Ishikawa (cell line): ENCODE data around the gene EPB42.

Source experiments
- CEBPB ChIP-seq: IDR thresholded peaks from 2 replicates; pipeline ENCODE4 v1.6.1; 2012
- CREB1 ChIP-seq: IDR thresholded peaks from 2 replicates; pipeline ENCODE4 v1.6.1; 2012; ENCODE audit warnings: low read depth
- EGR1 ChIP-seq: IDR thresholded peaks from 2 replicates; pipeline ENCODE4 v1.6.1; 2012
- EP300 ChIP-seq: IDR thresholded peaks from 2 replicates; pipeline ENCODE4 v1.6.1; 2012; ENCODE audit warnings: borderline replicate concordance
- FOXM1 ChIP-seq: IDR thresholded peaks from 2 replicates; pipeline ENCODE4 v1.6.1; 2012; ENCODE audit warnings: low read depth, borderline replicate concordance
- MAX ChIP-seq: IDR thresholded peaks from 2 replicates; pipeline ENCODE4 v1.6.1; 2012
- NFIC ChIP-seq: IDR thresholded peaks from 2 replicates; pipeline ENCODE4 v1.6.1; 2012
- RAD21 ChIP-seq: IDR thresholded peaks from 2 replicates; pipeline ENCODE4 v1.6.1; 2012; ENCODE audit warnings: low read depth
- REST ChIP-seq: IDR thresholded peaks from 2 replicates; pipeline ENCODE4 v1.6.1; 2012; ENCODE audit warnings: low read depth, mild to moderate bottlenecking
- TAF1 ChIP-seq: IDR thresholded peaks from 2 replicates; pipeline ENCODE4 v1.6.1; 2012; ENCODE audit warnings: low read depth, mild to moderate bottlenecking
- TCF12 ChIP-seq: IDR thresholded peaks from 2 replicates; pipeline ENCODE4 v1.6.1; 2012; ENCODE audit warnings: low read depth
- TEAD4 ChIP-seq: IDR thresholded peaks from 2 replicates; pipeline ENCODE4 v1.6.1; 2012
- USF1 ChIP-seq: IDR thresholded peaks from 2 replicates; pipeline ENCODE4 v1.6.1; 2012
- YY1 ChIP-seq: IDR thresholded peaks from 2 replicates; pipeline ENCODE4 v1.6.1; 2012; ENCODE audit warnings: low read depth
- ZBTB7A ChIP-seq: IDR thresholded peaks from 2 replicates; pipeline ENCODE4 v1.6.1; 2012; ENCODE audit warnings: low read depth

The EPB42 gene

GRCh38 chr15:43244092-43244491 is 23.3 kb upstream of the EPB42 start:
- no peak for TF ChIP-seq RAD21
- TF ChIP-seq REST = no peak
- TF ChIP-seq TAF1 = no peak
- no peak for TF ChIP-seq TCF12
- no peak for TF ChIP-seq NFIC
- TF ChIP-seq EGR1 = no peak
- TF ChIP-seq YY1 = no peak
- TF ChIP-seq TEAD4 = no peak
- TF ChIP-seq MAX = no peak
- no peak for TF ChIP-seq ZBTB7A
- TF ChIP-seq FOXM1 = no peak
- TF ChIP-seq CEBPB = no peak

GRCh38 chr15:43243020-43243645 is 22.3 kb upstream of the EPB42 start:
- TF ChIP-seq ZBTB7A (no peak), EP300 (no peak), REST (no peak), CEBPB (no peak), YY1 (no peak)

GRCh38 chr15:43242616-43243015 is 21.8 kb upstream of the EPB42 start:
- no peak for TF ChIP-seq TCF12
- no peak for TF ChIP-seq USF1
- no peak for TF ChIP-seq RAD21
- TF ChIP-seq YY1 = no peak
- TF ChIP-seq NFIC = no peak
- no peak for TF ChIP-seq ZBTB7A
- no peak for TF ChIP-seq CREB1
- no peak for TF ChIP-seq EGR1
- TF ChIP-seq CEBPB = no peak
- TF ChIP-seq REST = no peak
- no peak for TF ChIP-seq TEAD4
- TF ChIP-seq EP300 = no peak
- TF ChIP-seq MAX = no peak
- TF ChIP-seq TAF1 = no peak
- no peak for TF ChIP-seq FOXM1

GRCh38 chr15:43241100-43241499 is 20.3 kb upstream of the EPB42 start:
- TF ChIP-seq EP300 (no peak), USF1 (no peak), REST (no peak), TCF12 (no peak), NFIC (no peak), CEBPB (no peak), YY1 (no peak), RAD21 (no peak), CREB1 (no peak), MAX (no peak), EGR1 (no peak), TAF1 (no peak)
